ENCODE data around the gene SPAG4. TPM values are rescaled to one million over a fixed set of nuclear protein-coding genes. Genes with fewer than 3 reads are reported as not detected.

The SPAG4 gene
- total and polyA plus RNA-seq, 2 donors (not counting 1 experiment from before 2014, with no cell fraction given): 4.3 to 6.6 TPM

- peak overlapping the region; percentile 65 to 93 (median 86) for H3K4me3 ChIP-seq (replicated peaks in 1 of 4; ENCODE audit: control extremely low read depth in 1 of 4, insufficient read depth in 1 of 4, low read depth in 3 of 4, low read length in 4 of 4)
- H3K9ac ChIP-seq (ENCODE audit: insufficient read depth, low read length): no peak overlapping the region
- H3K4me2 ChIP-seq (ENCODE audit: extremely low read depth, insufficient read depth, low read length): peak overlapping the region; percentile 93
- H3K4me1 ChIP-seq (ENCODE audit: control insufficient read depth, extremely low read depth, insufficient read depth, low read length): peaks cover 9% of the 10 kb centered on the region
- no peaks in the 10 kb centered on the region for H3K36me3 ChIP-seq (ENCODE audit: control insufficient read depth, insufficient read depth, low read length)
- H2AFZ ChIP-seq (ENCODE audit: low read length): no peak overlapping the region
- TF ChIP-seq, protein P1, sequence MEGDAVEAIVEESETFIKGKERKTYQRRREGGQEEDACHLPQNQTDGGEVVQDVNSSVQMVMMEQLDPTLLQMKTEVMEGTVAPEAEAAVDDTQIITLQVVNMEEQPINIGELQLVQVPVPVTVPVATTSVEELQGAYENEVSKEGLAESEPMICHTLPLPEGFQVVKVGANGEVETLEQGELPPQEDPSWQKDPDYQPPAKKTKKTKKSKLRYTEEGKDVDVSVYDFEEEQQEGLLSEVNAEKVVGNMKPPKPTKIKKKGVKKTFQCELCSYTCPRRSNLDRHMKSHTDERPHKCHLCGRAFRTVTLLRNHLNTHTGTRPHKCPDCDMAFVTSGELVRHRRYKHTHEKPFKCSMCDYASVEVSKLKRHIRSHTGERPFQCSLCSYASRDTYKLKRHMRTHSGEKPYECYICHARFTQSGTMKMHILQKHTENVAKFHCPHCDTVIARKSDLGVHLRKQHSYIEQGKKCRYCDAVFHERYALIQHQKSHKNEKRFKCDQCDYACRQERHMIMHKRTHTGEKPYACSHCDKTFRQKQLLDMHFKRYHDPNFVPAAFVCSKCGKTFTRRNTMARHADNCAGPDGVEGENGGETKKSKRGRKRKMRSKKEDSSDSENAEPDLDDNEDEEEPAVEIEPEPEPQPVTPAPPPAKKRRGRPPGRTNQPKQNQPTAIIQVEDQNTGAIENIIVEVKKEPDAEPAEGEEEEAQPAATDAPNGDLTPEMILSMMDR (conservative IDR thresholded peaks at IDR 0.05 in 1 of 2, IDR thresholded peaks at IDR 0.05 in 1 of 2; ENCODE audit: low read depth in 1 of 2, low read length in 2 of 2): no peak
- TF ChIP-seq EZH2 (IDR thresholded peaks at IDR 0.05; ENCODE audit: low read length, missing control alignments): no peak
- H3K27me3 ChIP-seq (ENCODE audit: control insufficient read depth, insufficient read depth, low read length): no peaks in the 10 kb centered on the region
- DNase-seq (ENCODE audit: low read depth in 2 of 2): no peak
- H4K20me1 ChIP-seq (ENCODE audit: control insufficient read depth, extremely low read depth, insufficient read depth, low read length): peaks cover 31% of the 10 kb centered on the region
- H3K9me3 ChIP-seq (ENCODE audit: control insufficient read depth, insufficient read depth, low read depth, low read length): no peaks in the 10 kb centered on the region
- H3K79me2 ChIP-seq (ENCODE audit: control insufficient read depth, insufficient read depth, low read length): peaks cover 77% of the 10 kb centered on the region
- no peak overlapping the region for H3K27ac ChIP-seq (ENCODE audit: insufficient read depth, low read length)
Measured at GRCh38 chr20:35661908-35662307, 46.3 kb downstream of the SPAG4 start.

DNA sequence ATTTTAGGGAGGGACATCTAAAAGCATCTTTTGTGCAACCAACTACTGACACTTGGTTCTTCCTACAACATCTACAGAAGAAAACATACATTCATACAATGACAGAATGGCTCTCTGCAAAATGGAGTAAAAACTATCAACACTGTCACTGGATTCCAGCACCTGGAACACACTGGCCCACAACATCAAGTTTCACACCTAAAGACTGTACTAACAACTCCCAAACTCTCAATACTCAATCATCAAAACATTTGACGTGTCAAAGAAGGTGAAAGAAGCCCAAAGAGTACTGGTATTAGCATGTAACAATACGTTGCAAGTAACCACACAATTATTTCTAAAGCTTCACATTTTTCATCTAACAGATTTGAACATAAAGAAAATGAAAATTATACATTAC, 46.9 kb downstream of the SPAG4 start:
- H3K4me3 ChIP-seq (replicated peaks in 1 of 4; ENCODE audit: control extremely low read depth in 1 of 4, insufficient read depth in 1 of 4, low read depth in 3 of 4, low read length in 4 of 4): peak overlapping the region; percentile 65 to 93 (median 86)
- no peaks in the 10 kb centered on the region for H3K27me3 ChIP-seq (ENCODE audit: control insufficient read depth, insufficient read depth, low read length)
- no peak for DNase-seq (ENCODE audit: low read depth in 2 of 2)
- H3K4me1 ChIP-seq (ENCODE audit: control insufficient read depth, extremely low read depth, insufficient read depth, low read length): peaks cover 9% of the 10 kb centered on the region
- H2AFZ ChIP-seq (ENCODE audit: low read length): no peak overlapping the region
- H3K9me3 ChIP-seq (ENCODE audit: control insufficient read depth, insufficient read depth, low read depth, low read length): no peaks in the 10 kb centered on the region
- H4K20me1 ChIP-seq (ENCODE audit: control insufficient read depth, extremely low read depth, insufficient read depth, low read length): peaks cover 26% of the 10 kb centered on the region
- H3K27ac ChIP-seq (ENCODE audit: insufficient read depth, low read length): no peak overlapping the region
- no peaks in the 10 kb centered on the region for H3K36me3 ChIP-seq (ENCODE audit: control insufficient read depth, insufficient read depth, low read length)
- H3K4me2 ChIP-seq (ENCODE audit: extremely low read depth, insufficient read depth, low read length): peak overlapping the region; percentile 93
- no peak overlapping the region for H3K9ac ChIP-seq (ENCODE audit: insufficient read depth, low read length)
- TF ChIP-seq, protein P1 (conservative IDR thresholded peaks at IDR 0.05 in 1 of 2, IDR thresholded peaks at IDR 0.05 in 1 of 2; ENCODE audit: low read depth in 1 of 2, low read length in 2 of 2): no peak
- TF ChIP-seq EZH2 (IDR thresholded peaks at IDR 0.05; ENCODE audit: low read length, missing control alignments): no peak
- H3K79me2 ChIP-seq (ENCODE audit: control insufficient read depth, insufficient read depth, low read length): peaks cover 71% of the 10 kb centered on the region

DNA sequence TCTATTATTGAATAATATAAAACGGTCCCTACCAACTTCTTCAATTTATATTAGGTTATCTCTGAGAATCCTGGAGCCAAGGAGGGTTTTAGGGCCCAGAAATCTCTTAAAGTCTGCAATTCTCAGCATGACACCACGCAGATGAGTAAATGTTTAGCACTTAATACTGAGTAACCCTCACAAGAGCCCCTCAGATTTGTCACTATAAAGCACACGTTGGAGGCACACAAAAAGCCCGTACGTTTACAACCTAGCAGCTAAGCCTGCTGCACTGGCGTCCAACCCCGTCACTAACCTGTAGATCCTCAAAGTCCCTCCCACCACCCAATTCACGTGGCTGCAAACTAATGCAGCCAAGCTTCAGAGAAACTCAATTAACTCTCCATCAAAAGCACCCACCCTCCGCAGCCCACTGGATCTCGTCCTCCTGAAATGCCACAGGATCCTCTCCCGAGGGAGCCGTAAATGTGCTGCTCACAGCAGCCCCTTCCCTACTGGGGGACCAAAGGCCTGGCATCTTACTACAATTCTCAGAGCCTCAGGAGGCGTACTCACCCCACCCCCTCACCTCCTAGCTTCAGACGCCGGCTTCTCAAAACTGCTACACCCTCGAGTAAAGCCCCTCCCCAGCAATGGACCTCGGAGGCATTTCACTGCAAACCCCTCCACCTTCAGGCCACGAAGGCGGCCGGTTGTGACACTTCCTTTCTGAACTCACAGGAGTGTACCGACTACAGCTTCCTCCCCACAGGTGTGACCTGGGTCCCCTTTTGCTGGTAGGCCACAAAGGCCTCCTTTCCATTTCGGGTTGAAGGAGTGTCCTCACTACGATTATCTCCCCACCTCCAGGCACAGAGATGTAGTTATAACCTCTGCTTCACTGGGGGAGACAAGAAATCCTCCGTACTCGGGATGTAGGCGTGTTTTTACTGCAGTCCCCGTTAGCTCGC, 48.2 kb downstream of the SPAG4 start:
- Histone ChIP-seq H3K4me3 (replicated peaks in 1 of 4; ENCODE audit: control extremely low read depth in 1 of 4, insufficient read depth in 1 of 4, low read depth in 3 of 4, low read length in 4 of 4) (peak overlapping the region; percentile 65 to 93 (median 86)), H2AFZ (ENCODE audit: low read length) (no peak overlapping the region), H3K4me1 (ENCODE audit: control insufficient read depth, extremely low read depth, insufficient read depth, low read length) (peaks cover 9% of the 10 kb centered on the region), H3K9me3 (ENCODE audit: control insufficient read depth, insufficient read depth, low read depth, low read length) (no peaks in the 10 kb centered on the region), H4K20me1 (ENCODE audit: control insufficient read depth, extremely low read depth, insufficient read depth, low read length) (peaks cover 26% of the 10 kb centered on the region), H3K79me2 (ENCODE audit: control insufficient read depth, insufficient read depth, low read length) (peaks cover 59% of the 10 kb centered on the region), H3K27ac (ENCODE audit: insufficient read depth, low read length) (peak overlapping the region; percentile 90), H3K4me2 (ENCODE audit: extremely low read depth, insufficient read depth, low read length) (peak overlapping the region; percentile 93), H3K36me3 (ENCODE audit: control insufficient read depth, insufficient read depth, low read length) (no peaks in the 10 kb centered on the region), H3K9ac (ENCODE audit: insufficient read depth, low read length) (peak overlapping the region; percentile 98), H3K27me3 (ENCODE audit: control insufficient read depth, insufficient read depth, low read length) (no peaks in the 10 kb centered on the region)
- TF ChIP-seq, protein P1 (conservative IDR thresholded peaks at IDR 0.05 in 1 of 2, IDR thresholded peaks at IDR 0.05 in 1 of 2; ENCODE audit: low read depth in 1 of 2, low read length in 2 of 2): no peak
- no peak for TF ChIP-seq EZH2 (IDR thresholded peaks at IDR 0.05; ENCODE audit: low read length, missing control alignments)
- peak; percentile 14 to 39 for DNase-seq (ENCODE audit: low read depth in 2 of 2)
